ENCODE results near the gene TAL2. TPM values are rescaled to one million over a fixed set of nuclear protein-coding genes. Genes with fewer than 3 reads are reported as not detected.

TAL2 gene
- total RNA-seq, 1 experiment from 2014 or later, result 0.50 TPM

DNA sequence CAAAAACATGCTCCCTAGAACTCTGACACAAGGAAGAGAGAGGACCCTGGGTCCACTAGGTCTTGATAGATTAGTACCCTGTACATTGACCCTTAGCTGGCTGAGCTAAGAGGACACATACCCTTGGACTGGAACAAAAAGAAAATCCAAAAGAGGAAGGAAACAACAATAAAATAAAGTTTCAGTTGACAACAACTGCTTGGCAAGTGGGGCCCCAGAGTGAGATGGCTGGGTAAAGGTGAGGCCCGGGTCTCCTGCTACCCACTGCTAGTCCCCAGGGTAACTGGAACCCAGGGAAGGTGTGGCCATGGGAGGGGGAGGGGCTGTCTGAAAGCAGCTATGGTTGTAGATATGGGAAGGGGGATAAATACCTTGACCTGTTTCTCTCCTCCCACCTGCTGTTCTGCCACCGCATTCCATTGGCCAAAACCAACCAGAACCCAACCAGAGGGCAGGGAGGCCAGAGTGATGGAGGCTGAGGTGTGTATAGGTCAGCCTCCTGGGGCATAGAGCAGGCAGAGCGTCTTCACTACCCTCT is 11.7 kb downstream of the TAL2 start:
- H3K18ac ChIP-seq (ENCODE audit: insufficient read length, low read depth, low read length), result no peak overlapping the region

More for the DNA sequence above, 11.7 kb downstream of the TAL2 start:
- H2AFZ ChIP-seq (ENCODE audit: low read length), result no peak overlapping the region
- no peak overlapping the region for H2BK12ac ChIP-seq (ENCODE audit: insufficient read length, low read depth, low read length)
- H3K56ac ChIP-seq (ENCODE audit: insufficient read length, low read depth, low read length), result no peak overlapping the region
- no peak overlapping the region for H2BK15ac ChIP-seq (ENCODE audit: low read depth, low read length)
- H4K20me1 ChIP-seq (ENCODE audit: control insufficient read depth, insufficient read depth, insufficient read length), result no peaks in the 10 kb centered on the region
- H3K27me3 ChIP-seq (ENCODE audit: insufficient read depth, low read length), result no peaks in the 10 kb centered on the region
- H3K79me2 ChIP-seq (ENCODE audit: insufficient read depth, low read length), result no peaks in the 10 kb centered on the region
- no CpG with 5 or more reads among the region's 3 CpGs for WGBS (ENCODE audit: extremely low coverage, insufficient read length, low lambda C conversion rate)
- H2BK5ac ChIP-seq (ENCODE audit: insufficient read length, low read length), result no peak overlapping the region
- H3K4ac ChIP-seq (ENCODE audit: low read depth, low read length), result no peak overlapping the region
- DNase-seq, result peak; percentile 46
- Mint-ChIP-seq H3K27me3 (ENCODE audit: low read depth) (no peaks in the 10 kb centered on the region), H3K4me1 (peaks cover 28 to 56% of the 10 kb centered on the region in 2 experiments), H3K27ac (no peak overlapping the region), H3K4me3 (no peak overlapping the region), H3K36me3 (ENCODE audit: insufficient read depth in 1 of 3, low read depth in 3 of 3) (no peaks in the 10 kb centered on the region), H3K9me3 (no peaks in the 10 kb centered on the region)
- no peak overlapping the region for H4K8ac ChIP-seq (replicated peaks; ENCODE audit: insufficient read length, low read depth, low read length)
- TF ChIP-seq, protein P1, sequence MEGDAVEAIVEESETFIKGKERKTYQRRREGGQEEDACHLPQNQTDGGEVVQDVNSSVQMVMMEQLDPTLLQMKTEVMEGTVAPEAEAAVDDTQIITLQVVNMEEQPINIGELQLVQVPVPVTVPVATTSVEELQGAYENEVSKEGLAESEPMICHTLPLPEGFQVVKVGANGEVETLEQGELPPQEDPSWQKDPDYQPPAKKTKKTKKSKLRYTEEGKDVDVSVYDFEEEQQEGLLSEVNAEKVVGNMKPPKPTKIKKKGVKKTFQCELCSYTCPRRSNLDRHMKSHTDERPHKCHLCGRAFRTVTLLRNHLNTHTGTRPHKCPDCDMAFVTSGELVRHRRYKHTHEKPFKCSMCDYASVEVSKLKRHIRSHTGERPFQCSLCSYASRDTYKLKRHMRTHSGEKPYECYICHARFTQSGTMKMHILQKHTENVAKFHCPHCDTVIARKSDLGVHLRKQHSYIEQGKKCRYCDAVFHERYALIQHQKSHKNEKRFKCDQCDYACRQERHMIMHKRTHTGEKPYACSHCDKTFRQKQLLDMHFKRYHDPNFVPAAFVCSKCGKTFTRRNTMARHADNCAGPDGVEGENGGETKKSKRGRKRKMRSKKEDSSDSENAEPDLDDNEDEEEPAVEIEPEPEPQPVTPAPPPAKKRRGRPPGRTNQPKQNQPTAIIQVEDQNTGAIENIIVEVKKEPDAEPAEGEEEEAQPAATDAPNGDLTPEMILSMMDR (conservative IDR thresholded peaks at IDR 0.05), result no peak
- H3K9me3 ChIP-seq (ENCODE audit: control insufficient read depth, low read depth, low read length), result no peaks in the 10 kb centered on the region
- no peak overlapping the region for H2BK120ac ChIP-seq (ENCODE audit: low read depth, low read length, poor library complexity, severe bottlenecking)
- no peaks in the 10 kb centered on the region for H3K23me2 ChIP-seq (ENCODE audit: insufficient read length, low read depth, low read length, poor library complexity, severe bottlenecking)
- H3K4me1 ChIP-seq (ENCODE audit: insufficient read depth, low read length), result no peaks in the 10 kb centered on the region
- no peak overlapping the region for H3T11ph ChIP-seq (ENCODE audit: low read length)
- no peak overlapping the region for H3K9ac ChIP-seq (ENCODE audit: extremely low read depth, insufficient read length, low read length)
- H4K91ac ChIP-seq (ENCODE audit: insufficient read length, low read depth, low read length), result no peak overlapping the region
- H3K14ac ChIP-seq (ENCODE audit: insufficient read depth, low read length), result no peak overlapping the region
- H2BK20ac ChIP-seq (ENCODE audit: low read depth, low read length, poor library complexity, severe bottlenecking), result no peak overlapping the region
- no peak overlapping the region for H4K5ac ChIP-seq (ENCODE audit: insufficient read length, low read depth, low read length)
- no peaks in the 10 kb centered on the region for H3K79me1 ChIP-seq (ENCODE audit: insufficient read depth, low read depth, low read length, poor library complexity, severe bottlenecking)
- H2AK5ac ChIP-seq (ENCODE audit: insufficient read length, low read length), result no peak overlapping the region
- no peak overlapping the region for H3K27ac ChIP-seq (ENCODE audit: insufficient read length, low read depth, low read length)
- no peak overlapping the region for H3K23ac ChIP-seq (ENCODE audit: insufficient read length, low read depth, low read length)
- no peak overlapping the region for H3K4me2 ChIP-seq (ENCODE audit: insufficient read depth, insufficient read length, low read length)

Data from H9 (cell line).